ENCODE results near the gene CYBA.

Gene CYBA

GRCh38 chr16:88618182-88618955, 32.5 kb downstream of the CYBA start:
- no peak for DNase-seq
- H3K27me3 ChIP-seq, result no peaks in the 10 kb centered on the region
- no peak overlapping the region for H3K4me3 ChIP-seq
- no peak for TF ChIP-seq CTCF (IDR thresholded peaks at IDR 0.05)
- peaks cover 30 to 78% (median 39%) of the 10 kb centered on the region in 3 donors for H3K36me3 ChIP-seq
- intact Hi-C loops (cut with DNase I; ENCODE audit: low total_unique reads), result no loop called here
- peaks cover 0 to 10% (median 0%) of the 10 kb centered on the region in 4 donors for H3K4me1 ChIP-seq
- no peak overlapping the region for H3K27ac ChIP-seq
- no peaks in the 10 kb centered on the region for H3K9me3 ChIP-seq

GRCh38 chr16:88617268-88618031, 33.4 kb downstream of the CYBA start:
- H3K4me1 ChIP-seq, result peaks cover 0 to 10% (median 0%) of the 10 kb centered on the region in 4 donors
- no peaks in the 10 kb centered on the region for H3K27me3 ChIP-seq
- TF ChIP-seq CTCF (IDR thresholded peaks at IDR 0.05), result no peak
- intact Hi-C loops (cut with DNase I; ENCODE audit: low total_unique reads), result no loop called here
- H3K4me3 ChIP-seq, result no peak overlapping the region
- DNase-seq, result no peak
- peaks cover 21 to 78% (median 30%) of the 10 kb centered on the region in 3 donors for H3K36me3 ChIP-seq
- H3K9me3 ChIP-seq, result no peaks in the 10 kb centered on the region
- no peak overlapping the region for H3K27ac ChIP-seq

DNA sequence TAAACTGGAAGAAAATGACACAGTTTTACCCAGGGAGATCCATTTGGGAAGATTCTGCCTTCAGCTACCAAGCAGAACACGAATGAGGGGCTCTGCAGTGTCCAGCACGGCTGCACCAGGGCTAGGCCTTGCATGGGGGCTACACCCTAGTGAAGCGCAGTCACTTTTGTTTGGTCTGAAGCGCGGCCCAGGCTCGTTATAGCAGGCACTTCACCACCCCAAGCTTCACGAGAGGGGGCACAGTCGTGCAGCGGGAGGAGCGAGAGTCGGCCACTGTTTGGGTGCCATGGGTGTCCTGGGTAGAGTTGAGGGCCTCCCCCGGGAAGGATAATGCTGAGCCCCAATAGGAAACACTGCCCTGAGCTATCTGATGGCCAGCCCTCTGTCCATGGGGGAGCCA, 34.1 kb downstream of the CYBA start:
- Histone ChIP-seq H3K27ac (no peak overlapping the region), H3K36me3 (peaks cover 15 to 78% (median 26%) of the 10 kb centered on the region in 3 donors)
- intact Hi-C loops (cut with DNase I; ENCODE audit: low total_unique reads), result no loop called here

GRCh38 chr16:88616320-88616719, 34.5 kb downstream of the CYBA start:
- H3K4me3 ChIP-seq, result no peak overlapping the region
- H3K36me3 ChIP-seq, result peaks cover 15 to 78% (median 27%) of the 10 kb centered on the region in 3 donors
- no peak for DNase-seq
- H3K4me1 ChIP-seq, result peaks cover 0 to 10% (median 0%) of the 10 kb centered on the region in 4 donors
- no peak for TF ChIP-seq CTCF (IDR thresholded peaks at IDR 0.05)
- no peaks in the 10 kb centered on the region for H3K9me3 ChIP-seq
- H3K27me3 ChIP-seq, result no peaks in the 10 kb centered on the region
- intact Hi-C loops (cut with DNase I; ENCODE audit: low total_unique reads), result no loop called here
- H3K27ac ChIP-seq, result no peak overlapping the region

More for the DNA sequence above, 34.1 kb downstream of the CYBA start:
- no peak for DNase-seq
- Histone ChIP-seq H3K4me3 (no peak overlapping the region), H3K9me3 (no peaks in the 10 kb centered on the region), H3K4me1 (peaks cover 0 to 10% (median 0%) of the 10 kb centered on the region in 4 donors), H3K27me3 (no peaks in the 10 kb centered on the region)
- TF ChIP-seq CTCF (IDR thresholded peaks at IDR 0.05), result no peak

- Histone ChIP-seq H3K4me3 (no peak overlapping the region), H3K9me3 (no peaks in the 10 kb centered on the region), H3K27ac (no peak overlapping the region), H3K4me1 (peaks cover 0 to 10% (median 0%) of the 10 kb centered on the region in 4 donors), H3K36me3 (peaks cover 20 to 83% (median 38%) of the 10 kb centered on the region in 3 donors), H3K27me3 (no peaks in the 10 kb centered on the region)
- intact Hi-C loops (cut with DNase I; ENCODE audit: low total_unique reads), result no loop called here
- no peak for TF ChIP-seq CTCF (IDR thresholded peaks at IDR 0.05)
- no peak for DNase-seq
These were observed 35.9 kb downstream of the CYBA start for GRCh38 chr16:88614818-88615580.
